WTC11 (cell line): Measurements from ENCODE around the gene MORC1.

Experiments
- NFYB ChIP-seq: sonication (generic); formaldehyde crosslinking; conservative IDR thresholded peaks from 2 replicates; pipeline ENCODE4 v1.8.0; 2022; ENCODE audit warnings: low read depth, missing genetic modification reagents
- TF ChIP-seq, protein P1 (sequence below): sonication (generic); formaldehyde crosslinking; conservative IDR thresholded peaks from 2 replicates; pipeline ENCODE4 v1.8.1; 2022; ENCODE audit warnings: mild to moderate bottlenecking, missing genetic modification reagents
- TF ChIP-seq, protein P2 (sequence below): fragments of 200-600 bp; IDR thresholded peaks from 2 replicates; pipeline ENCODE4 v1.8.0; 2022; ENCODE audit warnings: antibody characterized with exemption

DNA sequence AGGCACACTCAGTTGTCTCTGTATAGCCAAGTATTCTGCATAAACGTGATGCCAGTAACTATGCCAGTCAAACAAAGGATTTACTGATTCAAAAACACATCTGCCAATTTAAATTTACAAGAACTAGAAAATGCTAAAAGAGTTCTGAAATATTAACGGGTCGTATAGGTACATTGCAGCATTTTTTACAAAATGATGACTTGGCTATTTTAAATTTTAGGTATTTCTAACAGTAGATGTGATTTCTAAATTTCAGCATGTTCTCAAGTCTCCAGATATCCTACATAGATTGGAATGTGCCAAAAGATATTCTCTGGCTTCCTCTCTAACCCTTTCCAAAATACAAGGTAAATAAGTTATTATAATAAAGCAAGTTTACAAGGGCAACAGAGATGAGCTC lies 60.3 kb downstream of the MORC1 start:
- TF ChIP-seq, protein P1, sequence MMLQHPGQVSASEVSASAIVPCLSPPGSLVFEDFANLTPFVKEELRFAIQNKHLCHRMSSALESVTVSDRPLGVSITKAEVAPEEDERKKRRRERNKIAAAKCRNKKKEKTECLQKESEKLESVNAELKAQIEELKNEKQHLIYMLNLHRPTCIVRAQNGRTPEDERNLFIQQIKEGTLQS (CRISPR knock-in tag) = no peak
- no peak for TF ChIP-seq NFYB
- TF ChIP-seq, protein P2, sequence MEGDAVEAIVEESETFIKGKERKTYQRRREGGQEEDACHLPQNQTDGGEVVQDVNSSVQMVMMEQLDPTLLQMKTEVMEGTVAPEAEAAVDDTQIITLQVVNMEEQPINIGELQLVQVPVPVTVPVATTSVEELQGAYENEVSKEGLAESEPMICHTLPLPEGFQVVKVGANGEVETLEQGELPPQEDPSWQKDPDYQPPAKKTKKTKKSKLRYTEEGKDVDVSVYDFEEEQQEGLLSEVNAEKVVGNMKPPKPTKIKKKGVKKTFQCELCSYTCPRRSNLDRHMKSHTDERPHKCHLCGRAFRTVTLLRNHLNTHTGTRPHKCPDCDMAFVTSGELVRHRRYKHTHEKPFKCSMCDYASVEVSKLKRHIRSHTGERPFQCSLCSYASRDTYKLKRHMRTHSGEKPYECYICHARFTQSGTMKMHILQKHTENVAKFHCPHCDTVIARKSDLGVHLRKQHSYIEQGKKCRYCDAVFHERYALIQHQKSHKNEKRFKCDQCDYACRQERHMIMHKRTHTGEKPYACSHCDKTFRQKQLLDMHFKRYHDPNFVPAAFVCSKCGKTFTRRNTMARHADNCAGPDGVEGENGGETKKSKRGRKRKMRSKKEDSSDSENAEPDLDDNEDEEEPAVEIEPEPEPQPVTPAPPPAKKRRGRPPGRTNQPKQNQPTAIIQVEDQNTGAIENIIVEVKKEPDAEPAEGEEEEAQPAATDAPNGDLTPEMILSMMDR = no peak
